PFSK-1 (cell line): ENCODE results near the gene ESPN. TPM values are rescaled to one million over a fixed set of nuclear protein-coding genes. Genes with fewer than 3 reads are reported as not detected.

Experiments used
- FOXP2 ChIP-seq: optimal IDR thresholded peaks from 2 replicates; pipeline ENCODE3; 2011; ENCODE audit warnings: borderline replicate concordance, control low read depth, inconsistent platforms; ENCODE audit not compliant: insufficient read depth; ENCODE audit errors: extremely low read length, extremely low read depth
- POLR2AphosphoS5 ChIP-seq: IDR thresholded peaks from 2 replicates; pipeline ENCODE4 v1.6.1; 2012; ENCODE audit warnings: low read depth, mild to moderate bottlenecking, control low read depth, low read length, moderate library complexity
- SIN3A ChIP-seq: IDR thresholded peaks from 2 replicates; pipeline ENCODE4 v1.6.1; 2012; ENCODE audit warnings: mild to moderate bottlenecking, low read length, moderate library complexity, borderline replicate concordance; ENCODE audit not compliant: insufficient read depth
- TAF1 ChIP-seq: IDR thresholded peaks from 2 replicates; pipeline ENCODE4 v1.6.1; 2012; ENCODE audit warnings: low read length, control low read depth, borderline replicate concordance; ENCODE audit not compliant: insufficient read depth
- polyA plus RNA-seq: library from polyadenylated mRNA; unstranded; fragments of >200 nt; gene quantifications from one replicate; pipeline ENCODE4 v1.2.1, GENCODE V29; 2012; ENCODE audit warnings: low read depth, missing spikeins; ENCODE audit not compliant: insufficient read length
- TF ChIP-seq, protein P1 (sequence below), 2 experiments: IDR thresholded peaks; 2 replicates each; pipeline versions ENCODE4 v1.6.1 to v1.8.0; 2011 to 2012; ENCODE audit warnings: low read depth in 2 of 2, low read length in 2 of 2, control low read depth in 1 of 2, inconsistent platforms in 1 of 2, mild to moderate bottlenecking in 1 of 2, moderate library complexity in 1 of 2; ENCODE audit not compliant: insufficient read depth in 1 of 2

ESPN gene
- 0.79 TPM for polyA plus RNA-seq

DNA sequence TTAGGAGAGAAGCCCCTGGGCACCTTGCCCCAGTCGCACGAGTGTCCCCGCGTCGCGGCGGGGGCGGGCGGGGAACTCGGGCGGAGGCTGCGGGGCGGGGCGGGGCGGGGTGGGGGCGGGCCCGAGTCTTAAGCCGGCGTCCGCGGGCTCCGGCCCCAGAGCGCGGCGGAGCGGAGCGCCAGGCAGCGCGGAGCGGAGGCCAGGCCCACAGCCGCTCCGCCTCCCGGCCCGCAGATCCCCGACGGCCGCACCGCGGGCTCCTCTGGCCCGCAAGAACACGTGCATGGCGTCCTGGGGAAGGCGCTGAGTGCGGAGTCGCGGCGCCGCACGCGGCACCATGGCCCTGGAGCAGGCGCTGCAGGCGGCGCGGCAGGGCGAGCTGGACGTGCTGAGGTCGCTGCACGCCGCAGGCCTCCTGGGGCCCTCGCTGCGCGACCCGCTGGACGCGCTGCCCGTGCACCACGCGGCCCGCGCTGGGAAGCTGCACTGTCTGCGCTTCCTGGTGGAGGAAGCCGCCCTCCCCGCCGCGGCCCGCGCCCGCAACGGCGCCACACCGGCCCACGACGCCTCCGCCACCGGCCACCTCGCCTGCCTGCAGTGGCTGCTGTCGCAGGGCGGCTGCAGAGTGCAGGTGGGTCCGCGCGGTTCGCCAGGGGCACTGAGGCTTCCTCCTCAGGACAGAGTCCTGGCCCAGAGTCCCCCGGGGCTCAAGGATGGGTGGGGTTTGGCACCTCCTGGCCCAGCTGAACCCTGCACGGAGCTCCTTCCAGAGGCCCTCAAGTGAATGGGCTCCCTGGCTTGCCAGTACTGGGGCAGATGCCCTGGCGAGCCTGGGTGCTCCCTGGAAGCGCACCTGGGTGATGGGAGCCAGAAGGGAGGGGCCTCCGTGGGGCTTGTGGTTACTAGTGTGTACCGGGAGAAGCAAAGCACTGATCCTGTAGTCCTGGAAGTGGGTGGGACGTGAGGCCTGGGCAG lies at the start of gene ESPN:
Gene ESPN, plus strand, starts transcription at position 158 of the 975 bp plus-strand sequence. Its CDS starts 180 bp downstream, at position 338.
- no peak for TF ChIP-seq FOXP2
- TF ChIP-seq, protein P1, sequence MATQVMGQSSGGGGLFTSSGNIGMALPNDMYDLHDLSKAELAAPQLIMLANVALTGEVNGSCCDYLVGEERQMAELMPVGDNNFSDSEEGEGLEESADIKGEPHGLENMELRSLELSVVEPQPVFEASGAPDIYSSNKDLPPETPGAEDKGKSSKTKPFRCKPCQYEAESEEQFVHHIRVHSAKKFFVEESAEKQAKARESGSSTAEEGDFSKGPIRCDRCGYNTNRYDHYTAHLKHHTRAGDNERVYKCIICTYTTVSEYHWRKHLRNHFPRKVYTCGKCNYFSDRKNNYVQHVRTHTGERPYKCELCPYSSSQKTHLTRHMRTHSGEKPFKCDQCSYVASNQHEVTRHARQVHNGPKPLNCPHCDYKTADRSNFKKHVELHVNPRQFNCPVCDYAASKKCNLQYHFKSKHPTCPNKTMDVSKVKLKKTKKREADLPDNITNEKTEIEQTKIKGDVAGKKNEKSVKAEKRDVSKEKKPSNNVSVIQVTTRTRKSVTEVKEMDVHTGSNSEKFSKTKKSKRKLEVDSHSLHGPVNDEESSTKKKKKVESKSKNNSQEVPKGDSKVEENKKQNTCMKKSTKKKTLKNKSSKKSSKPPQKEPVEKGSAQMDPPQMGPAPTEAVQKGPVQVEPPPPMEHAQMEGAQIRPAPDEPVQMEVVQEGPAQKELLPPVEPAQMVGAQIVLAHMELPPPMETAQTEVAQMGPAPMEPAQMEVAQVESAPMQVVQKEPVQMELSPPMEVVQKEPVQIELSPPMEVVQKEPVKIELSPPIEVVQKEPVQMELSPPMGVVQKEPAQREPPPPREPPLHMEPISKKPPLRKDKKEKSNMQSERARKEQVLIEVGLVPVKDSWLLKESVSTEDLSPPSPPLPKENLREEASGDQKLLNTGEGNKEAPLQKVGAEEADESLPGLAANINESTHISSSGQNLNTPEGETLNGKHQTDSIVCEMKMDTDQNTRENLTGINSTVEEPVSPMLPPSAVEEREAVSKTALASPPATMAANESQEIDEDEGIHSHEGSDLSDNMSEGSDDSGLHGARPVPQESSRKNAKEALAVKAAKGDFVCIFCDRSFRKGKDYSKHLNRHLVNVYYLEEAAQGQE (IDR thresholded peaks at IDR 0.05; ENCODE audit: insufficient read depth in 1 of 2, low read depth in 2 of 2, low read length in 2 of 2) = no peak
- no peak for TF ChIP-seq TAF1
- TF ChIP-seq SIN3A = no peak
- no peak for TF ChIP-seq POLR2AphosphoS5

GRCh38 chr1:6378096-6378746 lies 46.4 kb upstream of the ESPN start:
- TF ChIP-seq, protein P1 (IDR thresholded peaks at IDR 0.05; ENCODE audit: insufficient read depth in 1 of 2, low read depth in 2 of 2, low read length in 2 of 2) = no peak

DNA sequence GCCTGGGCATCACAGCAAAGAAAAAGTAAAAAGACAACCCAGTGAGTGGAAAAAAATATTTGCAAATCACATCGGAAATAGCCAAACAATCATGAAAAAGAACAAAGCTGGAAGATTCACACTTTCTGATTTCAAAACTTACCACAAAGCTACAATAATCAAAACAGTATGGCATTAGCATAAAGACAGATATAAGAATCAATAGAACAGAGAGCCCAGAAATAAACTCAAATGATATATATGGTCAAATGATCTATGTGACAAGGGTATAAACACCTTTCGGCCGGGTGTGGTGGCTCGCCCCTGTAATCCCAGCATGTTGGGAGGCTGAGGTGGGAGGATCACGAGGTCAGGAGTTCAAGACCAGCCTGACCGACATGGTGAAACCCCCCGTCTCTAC lies 44.5 kb upstream of the ESPN start:
- TF ChIP-seq, protein P1 (IDR thresholded peaks at IDR 0.05; ENCODE audit: insufficient read depth in 1 of 2, low read depth in 2 of 2, low read length in 2 of 2) = no peak
- TF ChIP-seq FOXP2 (no peak), POLR2AphosphoS5 (no peak), TAF1 (no peak), SIN3A (no peak)

DNA sequence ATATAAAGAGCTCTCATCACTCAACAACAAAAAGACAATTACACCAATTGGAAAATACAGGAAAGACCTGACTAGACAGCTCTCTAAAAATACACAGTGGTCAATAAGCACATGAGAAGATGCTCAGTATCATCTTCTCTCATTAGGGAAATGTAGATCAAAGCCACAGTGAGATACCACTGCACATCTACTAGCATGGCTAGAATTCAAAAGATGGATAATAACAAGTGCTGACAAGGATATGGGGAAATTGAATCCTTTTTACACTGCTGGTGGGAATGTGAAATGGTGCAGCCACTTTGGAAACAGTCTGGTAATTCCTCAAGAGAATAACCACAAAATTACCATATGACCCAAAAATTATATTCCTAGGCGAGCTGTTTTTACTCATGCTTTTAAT lies 40.4 kb upstream of the ESPN start:
- no peak for TF ChIP-seq TAF1
- TF ChIP-seq FOXP2 = no peak
- no peak for TF ChIP-seq POLR2AphosphoS5
- no peak for TF ChIP-seq SIN3A
- TF ChIP-seq, protein P1 (IDR thresholded peaks at IDR 0.05; ENCODE audit: insufficient read depth in 1 of 2, low read depth in 2 of 2, low read length in 2 of 2) = no peak

GRCh38 chr1:6384962-6385361 lies 39.6 kb upstream of the ESPN start:
- no peak for TF ChIP-seq POLR2AphosphoS5
- no peak for TF ChIP-seq FOXP2
- TF ChIP-seq, protein P1 (IDR thresholded peaks at IDR 0.05; ENCODE audit: insufficient read depth in 1 of 2, low read depth in 2 of 2, low read length in 2 of 2) = no peak
- TF ChIP-seq TAF1 = no peak
- TF ChIP-seq SIN3A = no peak
